PFSK-1 (cell line): ENCODE measurements around the gene ADGRL2.

Experiments used
- SIN3A ChIP-seq: IDR thresholded peaks from 2 replicates; pipeline ENCODE4 v1.6.1; 2012; ENCODE audit warnings: mild to moderate bottlenecking, low read length, moderate library complexity, borderline replicate concordance; ENCODE audit not compliant: insufficient read depth
- TF ChIP-seq, protein P1 (sequence below), 2 experiments: IDR thresholded peaks; 2 replicates each; pipeline versions ENCODE4 v1.6.1 to v1.8.0; 2011 to 2012; ENCODE audit warnings: low read depth in 2 of 2, low read length in 2 of 2, control low read depth in 1 of 2, inconsistent platforms in 1 of 2, mild to moderate bottlenecking in 1 of 2, moderate library complexity in 1 of 2; ENCODE audit not compliant: insufficient read depth in 1 of 2

DNA sequence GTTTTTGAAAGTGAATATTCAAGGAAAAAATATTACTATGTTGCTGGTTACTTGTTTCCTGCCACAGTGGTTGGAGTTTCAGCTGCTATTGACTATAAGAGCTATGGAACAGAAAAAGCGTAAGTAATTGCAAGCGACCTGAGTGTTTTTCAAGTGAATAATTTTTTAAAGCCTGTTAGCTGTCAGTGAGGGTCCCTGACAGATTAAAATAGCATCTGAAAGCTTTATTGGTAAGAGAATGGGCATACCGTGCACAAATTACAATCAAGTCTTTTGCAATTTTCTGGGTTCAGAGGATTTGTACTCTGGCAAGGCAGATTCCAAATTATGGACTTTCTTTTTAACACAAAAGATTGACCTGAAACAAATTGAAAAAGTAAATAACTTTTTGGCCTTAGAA lies 169.7 kb downstream of the ADGRL2 start:
- TF ChIP-seq SIN3A = no peak
- TF ChIP-seq, protein P1, sequence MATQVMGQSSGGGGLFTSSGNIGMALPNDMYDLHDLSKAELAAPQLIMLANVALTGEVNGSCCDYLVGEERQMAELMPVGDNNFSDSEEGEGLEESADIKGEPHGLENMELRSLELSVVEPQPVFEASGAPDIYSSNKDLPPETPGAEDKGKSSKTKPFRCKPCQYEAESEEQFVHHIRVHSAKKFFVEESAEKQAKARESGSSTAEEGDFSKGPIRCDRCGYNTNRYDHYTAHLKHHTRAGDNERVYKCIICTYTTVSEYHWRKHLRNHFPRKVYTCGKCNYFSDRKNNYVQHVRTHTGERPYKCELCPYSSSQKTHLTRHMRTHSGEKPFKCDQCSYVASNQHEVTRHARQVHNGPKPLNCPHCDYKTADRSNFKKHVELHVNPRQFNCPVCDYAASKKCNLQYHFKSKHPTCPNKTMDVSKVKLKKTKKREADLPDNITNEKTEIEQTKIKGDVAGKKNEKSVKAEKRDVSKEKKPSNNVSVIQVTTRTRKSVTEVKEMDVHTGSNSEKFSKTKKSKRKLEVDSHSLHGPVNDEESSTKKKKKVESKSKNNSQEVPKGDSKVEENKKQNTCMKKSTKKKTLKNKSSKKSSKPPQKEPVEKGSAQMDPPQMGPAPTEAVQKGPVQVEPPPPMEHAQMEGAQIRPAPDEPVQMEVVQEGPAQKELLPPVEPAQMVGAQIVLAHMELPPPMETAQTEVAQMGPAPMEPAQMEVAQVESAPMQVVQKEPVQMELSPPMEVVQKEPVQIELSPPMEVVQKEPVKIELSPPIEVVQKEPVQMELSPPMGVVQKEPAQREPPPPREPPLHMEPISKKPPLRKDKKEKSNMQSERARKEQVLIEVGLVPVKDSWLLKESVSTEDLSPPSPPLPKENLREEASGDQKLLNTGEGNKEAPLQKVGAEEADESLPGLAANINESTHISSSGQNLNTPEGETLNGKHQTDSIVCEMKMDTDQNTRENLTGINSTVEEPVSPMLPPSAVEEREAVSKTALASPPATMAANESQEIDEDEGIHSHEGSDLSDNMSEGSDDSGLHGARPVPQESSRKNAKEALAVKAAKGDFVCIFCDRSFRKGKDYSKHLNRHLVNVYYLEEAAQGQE (IDR thresholded peaks at IDR 0.05; ENCODE audit: insufficient read depth in 1 of 2, low read depth in 2 of 2, low read length in 2 of 2) = no peak
